Spleen (tissue), 11 donors: ENCODE measurements around the gene FAM43B. TPM values are rescaled to one million over a fixed set of nuclear protein-coding genes. Genes with fewer than 3 reads are reported as not detected.

ENCODE experiments used
- DNase-seq: peaks from one replicate; pipeline ENCODE4 v3.0.0-alpha.2; 2020
- H3K27ac ChIP-seq, 8 donors: fragments of 200-600 bp; sonication (generic) in 7 of 8; 1 replicate in 4 of 8; 2 replicates in 4 of 8; pipeline versions ENCODE4 v1.5.0 to v1.8.0; 2016 to 2021; ENCODE audit warnings: inconsistent platforms in 4 of 8, mild to moderate bottlenecking in 4 of 8, moderate library complexity in 1 of 8
- H3K27me3 ChIP-seq, 7 donors: fragments of 200-600 bp; sonication (generic) in 6 of 7; replicated peaks in 1 of 7; 1 replicate in 4 of 7; 2 replicates in 3 of 7; pipeline versions ENCODE4 v1.5.0 to v1.8.0; 2016 to 2021; ENCODE audit warnings: inconsistent platforms in 3 of 7, mild to moderate bottlenecking in 1 of 7
- H3K36me3 ChIP-seq, 6 donors: fragments of 200-600 bp; sonication (generic) in 5 of 6; 1 replicate in 4 of 6; 2 replicates in 2 of 6; pipeline versions ENCODE4 v1.5.0 to v1.8.0; 2016 to 2021; ENCODE audit warnings: inconsistent platforms in 2 of 6
- H3K4me1 ChIP-seq, 6 donors: fragments of 200-600 bp; sonication (generic) in 5 of 6; 1 replicate in 3 of 6; 2 replicates in 3 of 6; pipeline versions ENCODE4 v1.5.0 to v1.8.0; 2016 to 2021; ENCODE audit warnings: inconsistent platforms in 3 of 6
- H3K4me3 ChIP-seq, 8 donors: fragments of 200-600 bp; sonication (generic) in 7 of 8; 1 replicate in 4 of 8; 2 replicates in 4 of 8; pipeline versions ENCODE4 v1.5.0 to v1.8.0; 2016 to 2021; ENCODE audit warnings: inconsistent platforms in 4 of 8, mild to moderate bottlenecking in 4 of 8, moderate library complexity in 2 of 8
- H3K9me3 ChIP-seq, 8 donors: fragments of 200-600 bp; sonication (generic) in 7 of 8; 1 replicate in 4 of 8; 2 replicates in 4 of 8; pipeline versions ENCODE4 v1.5.0 to v1.8.0; 2016 to 2021; ENCODE audit warnings: inconsistent platforms in 4 of 8
- CTCF ChIP-seq, 11 experiments: fragments of 200-600 bp in 7 of 11; fragments of 450-650 bp in 4 of 11; sonication (generic) in 4 of 11; IDR thresholded peaks in 8 of 11; conservative IDR thresholded peaks in 3 of 11; 1 replicate in 7 of 11; 2 replicates in 4 of 11; pipeline versions ENCODE4 v1.4.0 to v1.8.0; 2016 to 2021; ENCODE audit warnings: antibody characterized with exemption in 11 of 11, inconsistent platforms in 4 of 11, mild to moderate bottlenecking in 1 of 11
- POLR2A ChIP-seq, 3 donors: fragments of 450-650 bp; IDR thresholded peaks; one replicate each; pipeline ENCODE4 v1.5.1; 2017; ENCODE audit warnings: antibody characterized with exemption in 3 of 3, mild to moderate bottlenecking in 1 of 3
- POLR2AphosphoS5 ChIP-seq, 3 donors: sonication (generic); formaldehyde crosslinking; IDR thresholded peaks; one replicate each; pipeline ENCODE4 v1.5.1; 2017; ENCODE audit warnings: antibody characterized with exemption in 3 of 3
- WGBS, 5 donors: extraction: QIAGEN DNeasy Blood & Tissue Kit in 3 of 5; methylation state at CpG; one replicate each; pipeline versions ENCODE4 v1.1.5 to v1.1.7; 2013 to 2018; 5-methylcytosine and 5-hydroxymethylcytosine counted together
- intact Hi-C: fragments of 100-400 bp; cut with DNase I; formaldehyde crosslinking; loops from one replicate; pipeline ENCODE4 v1.15.0; 2023; ENCODE audit warnings: low total_unique reads
- polyA plus RNA-seq, 3 donors: library from polyadenylated mRNA; stranded (reverse); fragments of 200-250 nt; gene quantifications; one replicate each; pipeline ENCODE4 v1.2.1, GENCODE V29; 2013
- total RNA-seq, 7 donors: library from RNA; depleted of rRNA in 3 of 7; stranded (reverse); fragments of >200 nt in 3 of 7; fragmentation: NEBNext Ultra II Directional in 4 of 7; extraction: Animal tissue kit (Norgen Biotek cat#: 25700) in 4 of 7; gene quantifications; one replicate each; pipeline versions ENCODE4 v1.1.0 to v1.2.1, GENCODE V29; 2016 to 2021
- donor health status: healthy with polysubstance abuse.
- donor health status: DM: no; HTN: no; CAD: no; lungs with moderate emphysema.
- donor health status: DM: no; HTN: no; CAD: no.
- donor health status: Bipolar disorder and iron deficiency.
- donor health status: healthy.
- donor health status: DM: no; HTN: no; CAD: no.
- donor health status: DM: yes; HTN: yes; CAD: no.

FAM43B gene
- total and polyA plus RNA-seq, 10 donors: 0.11 to 0.97 (median 0.71) TPM

GRCh38 chr1:20565234-20565633 is 12.9 kb downstream of the FAM43B start:
- peak; percentile 15 for DNase-seq
- Histone ChIP-seq H3K27ac (no peak overlapping the region), H3K4me1 (no peaks in the 10 kb centered on the region), H3K36me3 (no peaks in the 10 kb centered on the region), H3K9me3 (no peaks in the 10 kb centered on the region), H3K27me3 (peaks cover 0 to 56% (median 0%) of the 10 kb centered on the region in 7 donors), H3K4me3 (no peak overlapping the region)
- WGBS, 5 donors: 52 to 66% (median 59%) methylated on average over 4 of the region's 4 CpGs
- TF ChIP-seq POLR2AphosphoS5 (IDR thresholded peaks at IDR 0.05): no peak
- no peak for TF ChIP-seq POLR2A (IDR thresholded peaks at IDR 0.05)
- no peak for TF ChIP-seq CTCF (IDR thresholded peaks at IDR 0.05 in 8 of 11, conservative IDR thresholded peaks at IDR 0.05 in 3 of 11)
- intact Hi-C loops: no loop called here

DNA sequence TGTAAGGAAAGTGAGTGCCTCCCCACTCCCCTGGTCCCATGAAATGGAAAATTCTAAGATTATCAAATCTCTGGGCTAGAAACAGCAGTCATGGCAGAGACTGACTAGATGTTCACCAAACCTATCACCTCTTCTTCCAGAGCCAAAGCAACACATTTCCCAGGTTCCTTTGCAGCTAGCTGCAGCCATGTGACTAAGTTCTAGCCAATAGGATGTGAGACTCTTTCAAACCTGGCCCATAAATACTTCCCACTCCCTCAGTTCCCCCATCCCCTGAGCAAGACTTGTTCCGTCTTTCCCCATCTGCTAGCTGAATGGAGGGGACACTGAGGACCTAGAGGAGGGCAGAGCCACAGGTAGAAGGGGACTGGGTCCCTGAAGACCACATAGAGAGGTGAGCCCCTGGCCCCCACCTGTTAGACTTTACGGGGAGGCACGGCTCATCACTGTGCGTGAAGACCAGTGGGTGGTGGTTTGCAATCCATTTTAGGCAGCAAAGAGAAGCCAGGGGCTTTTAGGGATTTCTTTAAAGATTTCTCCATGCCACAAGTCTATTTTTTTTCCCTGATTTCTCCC is 17.2 kb downstream of the FAM43B start:
- Histone ChIP-seq H3K27me3 (peaks cover 0 to 49% (median 0%) of the 10 kb centered on the region in 7 donors), H3K27ac (no peak overlapping the region), H3K36me3 (no peaks in the 10 kb centered on the region), H3K4me1 (peaks cover 0 to 4% (median 0%) of the 10 kb centered on the region in 6 donors), H3K4me3 (no peak overlapping the region), H3K9me3 (peaks cover 0 to 9% (median 8%) of the 10 kb centered on the region in 8 donors)
- TF ChIP-seq POLR2AphosphoS5 (IDR thresholded peaks at IDR 0.05) (no peak), POLR2A (IDR thresholded peaks at IDR 0.05) (no peak), CTCF (IDR thresholded peaks at IDR 0.05 in 8 of 11, conservative IDR thresholded peaks at IDR 0.05 in 3 of 11) (no peak)
- 88 to 99% (median 95%) methylated on average over 4 of the region's 4 CpGs for WGBS, 5 donors
- DNase-seq: no peak
- intact Hi-C loops: no loop called here

DNA sequence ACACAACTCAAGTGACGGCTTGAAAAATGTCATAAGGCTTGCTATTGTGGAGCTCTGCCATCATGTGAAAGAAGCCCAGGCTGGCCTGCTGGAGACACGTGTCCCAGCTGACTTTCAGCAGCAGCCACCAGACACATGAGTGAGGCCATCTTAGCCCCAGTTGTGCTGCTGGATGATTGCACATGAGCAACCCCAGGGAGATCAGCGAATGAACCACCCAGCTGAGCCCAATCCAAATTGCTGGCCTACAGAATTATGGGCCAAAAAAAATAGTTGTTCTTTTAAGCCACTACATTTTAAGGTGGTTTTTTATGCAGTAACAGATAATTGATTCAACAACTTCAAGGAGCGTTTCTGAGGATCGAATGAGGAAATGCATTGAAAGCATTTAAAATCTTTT is 19.1 kb downstream of the FAM43B start:
- Histone ChIP-seq H3K36me3 (no peaks in the 10 kb centered on the region), H3K4me1 (peaks cover 0 to 11% (median 6%) of the 10 kb centered on the region in 6 donors), H3K27me3 (peaks cover 0 to 60% (median 0%) of the 10 kb centered on the region in 7 donors), H3K4me3 (no peak overlapping the region), H3K27ac (no peak overlapping the region), H3K9me3 (peaks cover 0 to 9% (median 8%) of the 10 kb centered on the region in 8 donors)
- no peak for DNase-seq
- TF ChIP-seq CTCF (IDR thresholded peaks at IDR 0.05 in 8 of 11, conservative IDR thresholded peaks at IDR 0.05 in 3 of 11): no peak
- no peak for TF ChIP-seq POLR2AphosphoS5 (IDR thresholded peaks at IDR 0.05)
- no peak for TF ChIP-seq POLR2A (IDR thresholded peaks at IDR 0.05)
- intact Hi-C loops: no loop called here
- 83 to 95% (median 91%) methylated on average over 5 of the region's 5 CpGs for WGBS, 5 donors

GRCh38 chr1:20573987-20574386 is 21.6 kb downstream of the FAM43B start:
- 63 to 73% (median 65%) methylated on average over 1 of the region's 1 CpG for WGBS, 5 donors
- H3K36me3 ChIP-seq: no peaks in the 10 kb centered on the region
- H3K9me3 ChIP-seq: peaks cover 0 to 9% (median 8%) of the 10 kb centered on the region in 8 donors
- no peak overlapping the region for H3K4me3 ChIP-seq
- H3K27ac ChIP-seq: no peak overlapping the region
- DNase-seq: no peak
- peaks cover 0 to 48% (median 0%) of the 10 kb centered on the region in 7 donors for H3K27me3 ChIP-seq
- TF ChIP-seq CTCF (IDR thresholded peaks at IDR 0.05 in 8 of 11, conservative IDR thresholded peaks at IDR 0.05 in 3 of 11) (no peak), POLR2AphosphoS5 (IDR thresholded peaks at IDR 0.05) (no peak), POLR2A (IDR thresholded peaks at IDR 0.05) (no peak)
- intact Hi-C loops: no loop called here
- H3K4me1 ChIP-seq: peaks cover 0 to 11% (median 6%) of the 10 kb centered on the region in 6 donors
